Duodenal mucosa (tissue), 2 donors: ENCODE data around the gene RNF182.
"Not testable (repeated sequence)": the region's sequence is repeated elsewhere in the genome, so short reads cannot be mapped to it uniquely, and the experiment has no call there.

Experiments used
- H3K27ac ChIP-seq: one replicate; pipeline ENCODE4 v1.7.0; 2013; ENCODE audit warnings: low read depth, low read length
- H3K27me3 ChIP-seq, 2 donors: one replicate each; pipeline ENCODE4 v1.7.0; 2013; ENCODE audit warnings: low read length in 2 of 2, control low read depth in 1 of 2; ENCODE audit not compliant: insufficient read depth in 2 of 2, control insufficient read depth in 1 of 2
- H3K36me3 ChIP-seq, 2 donors: one replicate each; pipeline ENCODE4 v1.7.0; 2013; ENCODE audit warnings: low read length in 2 of 2, control low read depth in 1 of 2; ENCODE audit not compliant: insufficient read depth in 2 of 2, control insufficient read depth in 1 of 2
- H3K4me1 ChIP-seq, 2 donors: one replicate each; pipeline ENCODE4 v1.7.0; 2013; ENCODE audit warnings: low read length in 2 of 2, control low read depth in 1 of 2; ENCODE audit not compliant: insufficient read depth in 2 of 2, control insufficient read depth in 1 of 2
- H3K4me3 ChIP-seq, 2 donors: one replicate each; pipeline ENCODE4 v1.7.0; 2013; ENCODE audit warnings: low read length in 2 of 2, low read depth in 1 of 2
- H3K9ac ChIP-seq, 2 donors: one replicate each; pipeline ENCODE4 v1.7.0; 2013; ENCODE audit warnings: low read length in 2 of 2, low read depth in 1 of 2
- H3K9me3 ChIP-seq, 2 donors: one replicate each; pipeline ENCODE4 v1.7.0; 2013; ENCODE audit warnings: low read length in 2 of 2, control low read depth in 1 of 2; ENCODE audit not compliant: control insufficient read depth in 1 of 2

Gene RNF182

DNA sequence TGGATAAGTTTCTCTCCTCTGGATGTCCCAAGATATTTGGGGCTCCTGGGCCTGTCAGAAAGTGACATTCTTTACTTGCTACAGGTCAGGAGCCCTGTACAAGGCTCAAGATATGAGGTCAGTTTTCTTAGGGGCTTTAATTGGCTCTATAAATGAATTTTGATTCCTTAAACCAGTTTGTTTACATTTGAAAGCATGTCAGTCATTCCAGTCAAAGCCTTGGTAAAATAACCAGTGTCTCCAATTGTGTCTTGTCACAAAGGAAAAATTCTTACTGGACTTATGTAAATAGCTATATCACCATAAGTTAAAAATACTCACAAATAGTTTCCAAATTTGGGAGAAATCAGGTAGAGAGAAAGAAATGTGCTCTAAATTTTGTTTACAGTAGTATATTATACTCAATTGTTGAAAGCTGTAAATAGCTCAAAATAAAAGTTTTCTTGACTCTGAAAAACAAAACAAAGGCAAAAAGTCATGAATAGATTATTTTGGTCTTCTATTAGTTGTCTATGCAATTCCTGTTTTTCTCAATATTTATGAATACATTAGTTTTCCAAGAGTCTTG is 22.9 kb downstream of the RNF182 start:
- Histone ChIP-seq H3K27me3 (no peaks in the 10 kb centered on the region), H3K36me3 (no peaks in the 10 kb centered on the region), H3K27ac (no peak overlapping the region)

DNA sequence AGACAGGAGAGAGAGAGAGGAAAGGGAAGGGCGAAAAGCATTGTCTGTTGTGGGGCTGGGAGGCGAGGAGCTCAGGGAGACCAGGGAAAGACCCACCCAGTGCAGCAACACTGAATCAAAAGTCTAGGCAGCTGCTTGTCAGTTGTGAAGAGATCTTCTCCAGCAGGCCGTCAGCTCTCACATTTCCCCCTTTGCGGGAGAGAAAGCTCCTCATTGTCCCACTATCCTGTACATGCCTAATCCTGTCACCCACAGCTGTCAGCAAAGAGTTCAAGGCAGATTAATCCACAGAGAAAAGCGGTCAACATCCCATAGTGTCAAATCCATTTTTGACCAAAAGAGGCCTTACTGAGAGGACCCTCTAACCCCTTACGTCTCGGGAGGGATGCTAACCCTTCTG is 27.3 kb downstream of the RNF182 start:
- no peaks in the 10 kb centered on the region for H3K36me3 ChIP-seq
- H3K9me3 ChIP-seq: no peaks in the 10 kb centered on the region
- no peaks in the 10 kb centered on the region for H3K27me3 ChIP-seq
- no peak overlapping the region for H3K9ac ChIP-seq
- no peak overlapping the region for H3K27ac ChIP-seq
- H3K4me1 ChIP-seq: no peaks in the 10 kb centered on the region
- H3K4me3 ChIP-seq: no peak overlapping the region

More for the DNA sequence above, 22.9 kb downstream of the RNF182 start:
- Histone ChIP-seq H3K4me3 (no peak overlapping the region), H3K9ac (no peak overlapping the region), H3K9me3 (no peaks in the 10 kb centered on the region), H3K4me1 (no peaks in the 10 kb centered on the region)

DNA sequence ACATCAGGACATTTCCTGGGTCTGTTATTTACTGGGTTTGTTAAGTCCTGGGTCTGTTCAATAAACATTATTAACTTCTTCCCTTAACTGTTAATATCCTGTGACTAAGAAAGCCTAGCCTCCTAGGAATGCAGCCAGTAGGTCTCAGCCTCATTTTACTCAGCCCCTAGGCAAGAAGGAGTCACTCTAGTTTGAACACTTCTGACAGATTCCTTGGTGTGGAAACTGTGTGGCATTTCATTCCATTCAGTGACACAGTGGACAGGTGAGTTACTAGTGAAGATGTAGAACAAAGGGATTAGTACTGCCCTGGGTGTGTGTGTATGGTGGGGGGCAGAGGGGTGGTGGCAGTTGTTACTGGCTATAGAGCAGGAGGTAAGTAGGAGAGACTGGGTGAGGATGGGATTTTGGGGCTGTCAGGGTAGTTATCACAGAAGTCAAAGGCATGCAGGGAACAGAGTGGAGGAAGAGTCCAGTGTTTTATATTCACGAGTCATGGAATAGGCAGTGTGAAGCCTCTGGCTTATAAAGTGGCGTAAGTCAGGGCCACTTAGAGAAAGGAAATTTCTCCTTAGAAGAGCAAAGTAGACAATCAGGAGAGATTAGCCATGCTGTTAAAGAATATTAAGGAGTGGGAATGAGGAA is 28.4 kb downstream of the RNF182 start:
- Histone ChIP-seq H3K9me3 (no peaks in the 10 kb centered on the region), H3K4me1 (no peaks in the 10 kb centered on the region), H3K36me3 (no peaks in the 10 kb centered on the region), H3K27ac (no peak overlapping the region), H3K27me3 (no peaks in the 10 kb centered on the region), H3K9ac (no peak overlapping the region), H3K4me3 (no peak overlapping the region)

DNA sequence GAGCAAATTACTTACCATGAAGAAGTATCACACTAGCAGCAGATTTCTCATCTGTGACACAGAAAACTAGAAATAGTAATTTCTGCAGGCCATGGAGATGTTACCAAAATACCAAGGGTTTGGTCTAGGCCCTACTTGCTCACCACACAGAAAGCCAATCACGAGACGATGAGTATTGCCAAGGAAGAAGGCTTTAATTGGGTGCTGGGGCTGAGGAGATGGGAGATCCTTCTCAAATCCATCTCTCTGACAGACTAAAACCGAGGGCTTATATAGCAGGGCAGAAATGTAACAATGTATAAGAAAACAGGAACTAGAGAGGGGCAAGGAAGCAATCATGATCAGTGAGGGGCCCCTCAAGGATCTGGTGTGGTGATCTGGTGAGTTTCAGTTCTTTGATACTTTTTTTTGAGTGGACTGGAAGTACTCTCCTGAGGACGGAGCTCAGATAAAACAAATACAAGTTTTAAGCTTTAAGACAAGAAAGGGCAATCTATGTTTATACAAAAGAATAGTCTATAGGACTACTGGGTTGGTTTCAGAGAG is 40.9 kb downstream of the RNF182 start:
- Histone ChIP-seq H3K36me3 (no peaks in the 10 kb centered on the region), H3K9me3 (peaks cover 0 to 2% of the 10 kb centered on the region in 2 donors)

DNA sequence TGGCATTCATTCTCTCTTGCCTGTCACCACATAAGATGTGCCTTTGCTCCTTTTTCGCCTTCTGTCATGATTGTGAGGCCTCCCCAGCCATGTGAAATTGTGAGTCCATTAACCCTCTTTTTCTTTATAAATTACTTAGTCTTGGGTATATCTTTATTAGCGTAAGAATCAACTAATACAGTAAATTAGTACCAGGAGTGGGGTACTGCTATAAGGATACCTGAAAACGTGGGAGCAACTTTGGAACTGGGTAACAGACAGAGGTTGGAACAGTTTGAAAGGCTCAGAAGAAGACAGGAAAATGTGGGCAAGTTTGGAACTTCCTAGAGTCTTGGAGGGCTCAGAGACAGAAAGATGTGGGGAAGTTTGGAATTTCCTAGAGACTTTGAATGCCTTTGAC is 46.6 kb downstream of the RNF182 start:
- no peaks in the 10 kb centered on the region for H3K36me3 ChIP-seq
- no peak overlapping the region for H3K27ac ChIP-seq
- H3K4me1 ChIP-seq: no peaks in the 10 kb centered on the region
- no peak overlapping the region for H3K9ac ChIP-seq
- no peak overlapping the region for H3K4me3 ChIP-seq
- peaks cover 7 to 13% of the 10 kb centered on the region in 2 donors for H3K9me3 ChIP-seq
- H3K27me3 ChIP-seq: no peaks in the 10 kb centered on the region

More for the DNA sequence above, 40.9 kb downstream of the RNF182 start:
- Histone ChIP-seq H3K27me3 (peaks cover 0 to 3% of the 10 kb centered on the region in 2 donors), H3K27ac (no peak overlapping the region), H3K4me1 (no peaks in the 10 kb centered on the region), H3K4me3 (no peak overlapping the region), H3K9ac (no peak overlapping the region)

DNA sequence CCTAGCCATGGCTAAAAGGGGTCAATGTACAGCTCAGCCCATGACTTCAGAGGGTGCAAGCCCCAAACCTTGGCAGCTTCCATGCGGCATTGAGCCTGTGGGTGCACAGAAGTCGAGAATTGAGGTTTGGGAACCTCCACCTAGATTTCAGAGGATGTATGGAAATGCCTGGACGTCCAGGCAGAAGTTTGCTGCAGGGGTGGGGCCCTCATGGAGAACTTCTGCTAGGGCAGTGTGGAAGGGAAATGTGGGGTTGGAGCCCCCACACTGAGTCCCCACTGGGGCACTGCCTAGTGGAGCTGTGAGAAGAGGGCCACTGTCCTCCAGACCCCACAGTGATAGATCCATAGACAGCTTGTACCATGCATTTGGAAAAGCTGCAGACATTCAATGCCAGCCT is 47.9 kb downstream of the RNF182 start:
- H3K4me3 ChIP-seq, H3K4me1 ChIP-seq, H3K9ac ChIP-seq, H3K27me3 ChIP-seq, H3K27ac ChIP-seq, H3K36me3 ChIP-seq: not testable (repeated sequence)
- H3K9me3 ChIP-seq: peaks cover 7 to 13% of the 10 kb centered on the region in 2 donors

DNA sequence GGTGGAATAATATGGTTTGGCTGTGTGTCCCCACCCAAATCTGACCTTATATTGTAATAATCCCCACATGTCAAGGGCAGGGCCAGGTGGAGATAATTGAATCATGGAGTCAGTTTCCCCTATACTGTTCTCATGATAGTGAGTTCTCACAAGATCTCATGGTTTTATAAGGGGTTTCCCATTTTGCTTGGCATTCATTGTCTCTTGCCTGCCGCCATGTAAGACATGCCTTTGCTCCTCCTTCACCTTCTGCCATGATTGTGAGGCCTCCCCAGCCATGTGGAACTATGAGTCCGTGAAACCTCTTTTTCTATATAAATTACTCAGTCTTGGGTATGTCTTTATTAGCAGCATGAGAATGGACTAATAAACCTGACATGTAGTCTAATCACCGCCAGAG is 48.7 kb downstream of the RNF182 start:
- not testable (repeated sequence) for H3K4me3 ChIP-seq, H3K36me3 ChIP-seq, H3K27ac ChIP-seq, H3K4me1 ChIP-seq, H3K27me3 ChIP-seq, H3K9ac ChIP-seq
- peaks cover 7 to 13% of the 10 kb centered on the region in 2 donors for H3K9me3 ChIP-seq

DNA sequence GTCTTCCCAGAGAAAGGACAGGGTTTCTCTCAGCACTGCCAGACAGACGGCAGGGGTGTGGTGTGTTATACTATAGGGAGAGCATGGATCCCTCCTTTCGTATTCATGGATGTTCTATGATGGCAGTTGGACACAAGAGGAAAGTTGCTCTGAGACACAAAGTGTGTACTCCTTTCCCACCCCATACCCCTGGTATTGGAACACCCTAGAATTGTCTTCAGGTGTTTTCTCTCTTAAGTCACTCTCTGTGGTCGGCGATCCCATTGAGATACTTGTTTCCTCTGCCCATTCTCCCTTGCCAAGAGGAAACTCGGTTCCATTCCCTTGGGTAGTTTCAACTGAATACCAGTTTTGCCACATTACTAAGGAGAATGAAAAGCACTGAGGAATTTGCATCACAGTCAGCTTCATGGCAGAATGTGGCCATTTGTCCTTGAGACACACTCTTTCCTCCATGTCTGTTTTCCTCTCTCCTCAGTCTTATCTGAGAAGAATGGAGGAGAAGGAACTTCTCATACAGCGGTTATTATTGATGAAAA is 53.4 kb downstream of the RNF182 start:
- Histone ChIP-seq H3K9ac (no peak overlapping the region), H3K4me1 (no peaks in the 10 kb centered on the region), H3K4me3 (no peak overlapping the region), H3K27me3 (peaks cover 0 to under 1% of the 10 kb centered on the region in 2 donors), H3K9me3 (no peaks in the 10 kb centered on the region), H3K36me3 (no peaks in the 10 kb centered on the region), H3K27ac (no peak overlapping the region)

DNA sequence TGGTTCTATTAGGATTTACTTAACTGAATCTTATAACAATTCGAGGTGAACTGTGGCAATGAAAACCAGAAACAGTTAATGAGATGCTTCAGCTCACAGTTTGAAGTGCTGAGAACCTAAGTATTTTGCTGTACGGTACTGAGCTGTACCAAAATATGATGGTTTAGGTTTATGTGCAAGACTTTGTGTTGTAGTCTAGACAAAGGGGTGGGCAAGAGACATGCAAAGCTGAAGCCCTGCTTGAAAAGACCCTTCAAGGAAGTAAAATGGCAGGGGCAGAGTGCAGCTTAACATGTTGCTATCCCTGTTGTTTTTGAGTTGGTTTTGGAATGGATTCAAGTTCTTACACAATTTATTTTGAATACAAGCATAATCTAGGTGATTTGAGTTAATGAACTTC is 54.0 kb downstream of the RNF182 start:
- Histone ChIP-seq H3K4me1 (no peaks in the 10 kb centered on the region), H3K27me3 (peaks cover 0 to 3% of the 10 kb centered on the region in 2 donors), H3K27ac (no peak overlapping the region), H3K36me3 (no peaks in the 10 kb centered on the region), H3K9ac (no peak overlapping the region), H3K4me3 (no peak overlapping the region), H3K9me3 (no peaks in the 10 kb centered on the region)

DNA sequence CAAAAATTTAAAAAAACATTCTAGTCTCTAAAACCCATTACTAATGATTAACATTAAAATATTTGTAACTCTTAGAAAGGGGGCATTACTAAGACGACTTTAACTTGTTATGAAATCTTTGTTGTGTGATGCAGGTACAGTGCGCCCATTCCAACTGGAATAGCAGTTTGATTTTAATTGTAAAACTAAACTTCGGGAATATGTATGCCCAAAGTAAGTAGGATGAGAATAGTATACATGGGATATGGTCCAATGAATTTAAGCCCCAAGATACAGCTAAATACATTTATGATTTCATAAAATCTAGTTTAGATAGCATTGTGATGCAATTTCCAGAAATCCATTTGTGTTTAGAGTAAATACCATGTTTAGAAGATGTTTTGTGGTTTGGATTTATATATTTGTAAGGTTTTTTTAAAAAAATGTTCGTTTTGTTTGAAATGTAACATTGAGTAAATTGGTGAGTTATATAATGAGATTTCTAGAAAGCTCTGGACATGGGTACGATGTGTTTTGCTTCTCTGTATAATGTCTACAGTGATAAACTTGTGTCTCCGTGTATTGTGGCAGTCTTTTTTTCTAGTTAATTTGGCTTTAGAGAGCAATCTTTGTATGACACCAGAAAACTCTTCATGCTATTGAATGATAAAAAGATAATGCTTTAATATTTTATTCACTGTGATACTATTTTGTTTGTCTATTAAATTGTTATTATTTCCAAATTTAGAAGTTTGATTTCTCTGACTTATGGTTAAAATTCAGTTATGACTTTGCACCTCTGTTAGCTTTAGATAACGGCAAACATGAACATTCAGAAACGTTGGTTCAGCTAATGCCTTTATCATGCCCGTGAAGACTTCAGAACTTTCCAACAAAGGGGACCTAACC is 54.8 kb downstream of the RNF182 start:
- H3K9ac ChIP-seq: no peak overlapping the region
- no peak overlapping the region for H3K4me3 ChIP-seq
- H3K27ac ChIP-seq: no peak overlapping the region
- H3K27me3 ChIP-seq: peaks cover 0 to 8% of the 10 kb centered on the region in 2 donors
- no peaks in the 10 kb centered on the region for H3K9me3 ChIP-seq
- H3K4me1 ChIP-seq: no peaks in the 10 kb centered on the region
- H3K36me3 ChIP-seq: no peaks in the 10 kb centered on the region
